AG08396 (cell line): ENCODE results near the gene RDH16.
"Not testable (repeated sequence)": the region's sequence is repeated elsewhere in the genome, so short reads cannot be mapped to it uniquely, and the experiment has no call there.

ENCODE experiments used
- DNase-seq: peaks from one replicate; pipeline ENCODE4 v3.0.0; 2012; ENCODE audit warnings: low spot score, mixed read lengths

Gene RDH16

GRCh38 chr12:56954057-56954957 is 3.1 kb downstream of the RDH16 start:
- peak; percentile 1 for DNase-seq

- peak; percentile 1 for DNase-seq
Observed at GRCh38 chr12:56953314-56953713, 4.1 kb downstream of the RDH16 start.

GRCh38 chr12:56951582-56952339 is 5.6 kb downstream of the RDH16 start:
- DNase-seq = peak; percentile 3

- DNase-seq = no peak
Observed at GRCh38 chr12:56948881-56949280, 8.5 kb downstream of the RDH16 start.

GRCh38 chr12:56948457-56948777 is 9.0 kb downstream of the RDH16 start:
- DNase-seq = no peak

- DNase-seq = no peak
Observed at GRCh38 chr12:56947633-56948456, 9.6 kb downstream of the RDH16 start.

- DNase-seq = no peak
Observed at GRCh38 chr12:56943878-56944277, 13.5 kb downstream of the RDH16 start.

GRCh38 chr12:56943374-56943773 is 14.0 kb downstream of the RDH16 start:
- not testable (repeated sequence) for DNase-seq

GRCh38 chr12:56941299-56942017 is 15.9 kb downstream of the RDH16 start:
- peak; percentile 51 for DNase-seq

- not testable (repeated sequence) for DNase-seq
Observed at GRCh38 chr12:56940942-56941298, 16.5 kb downstream of the RDH16 start.

GRCh38 chr12:56935752-56936151 is 21.7 kb downstream of the RDH16 start:
- DNase-seq = no peak

- no peak for DNase-seq
Observed at GRCh38 chr12:56935157-56935556, 22.3 kb downstream of the RDH16 start.

GRCh38 chr12:56933826-56934625 is 23.4 kb downstream of the RDH16 start, which contains the start of gene SDR9C7:
SDR9C7 (minus strand) TSS chr12:56934408; CDS start chr12:56934261, 147 bp downstream.
- DNase-seq = no peak

GRCh38 chr12:56932867-56933266 is 24.5 kb downstream of the RDH16 start:
- no peak for DNase-seq

GRCh38 chr12:56932146-56932545 is 25.3 kb downstream of the RDH16 start:
- DNase-seq = no peak

GRCh38 chr12:56931474-56931978 is 25.9 kb downstream of the RDH16 start:
- no peak for DNase-seq

GRCh38 chr12:56930241-56930640 is 27.2 kb downstream of the RDH16 start:
- DNase-seq = no peak

- DNase-seq = no peak
Observed at GRCh38 chr12:56929780-56930179, 27.6 kb downstream of the RDH16 start.

- DNase-seq = no peak
Observed at GRCh38 chr12:56928262-56928661, 29.1 kb downstream of the RDH16 start.

- no peak for DNase-seq
Observed at GRCh38 chr12:56927281-56927680, 30.1 kb downstream of the RDH16 start.

- DNase-seq = no peak
Observed at GRCh38 chr12:56922031-56922430, 35.4 kb downstream of the RDH16 start.
